Measurements from ENCODE around the gene RGS3. TPM values are rescaled to one million over a fixed set of nuclear protein-coding genes. Genes with fewer than 3 reads are reported as not detected.

The RGS3 gene
- total and polyA plus RNA-seq, 2 of the 13 experiments (the other 11 are each of a cell fraction or from before 2014, with no cell fraction given): 17.1 to 28.8 TPM

GRCh38 chr9:113515862-113516261, 52.3 kb downstream of the RGS3 start:
- BruUV-seq (replicated peaks): no TSS peak
- H3K79me2 ChIP-seq (ENCODE audit: insufficient read depth, low read length): no peaks in the 10 kb centered on the region
- no peak for FAIRE-seq
- H3K4me1 ChIP-seq (ENCODE audit: insufficient read depth, low read length): peaks cover 29% of the 10 kb centered on the region
- H3K4me3 ChIP-seq (replicated peaks in 1 of 3; ENCODE audit: insufficient read depth in 1 of 3, low read depth in 2 of 3, low read length in 3 of 3): no peak overlapping the region
- ChIA-PET CTCF (ENCODE audit: low intra/inter-chr PET ratio, low total read pairs) (no interaction called here), POLR2A (no interaction called here)
- H2AFZ ChIP-seq (ENCODE audit: low read length): no peak overlapping the region
- H3K36me3 ChIP-seq (replicated peaks in 1 of 2; ENCODE audit: control insufficient read depth in 1 of 2, insufficient read depth in 2 of 2, low read length in 2 of 2): peaks cover 27 to 87% of the 10 kb centered on the region in 2 experiments
- in situ Hi-C loops (cut with HindIII; ENCODE audit: extremely low pct_ligation_motif_present, low pct_unique_long_range_greater_than_20kb) (no loop called here), intact Hi-C loops (cut with micrococcal nuclease; ENCODE audit: unreplicated experiment) (no loop called here)
- no peak for ATAC-seq
- H3K4me2 ChIP-seq (ENCODE audit: low read depth, low read length): no peak overlapping the region
- H3K9ac ChIP-seq (ENCODE audit: insufficient read depth, low read depth, low read length): no peak overlapping the region
- H3K9me3 ChIP-seq (ENCODE audit: low read length): no peaks in the 10 kb centered on the region
- H3K27ac ChIP-seq (ENCODE audit: extremely low read length, insufficient read depth, low read length): no peak overlapping the region
- no peaks in the 10 kb centered on the region; the same call in 1 of the 2 replicates for H4K20me1 ChIP-seq (ENCODE audit: insufficient read depth, low read length)
- no peaks in the 10 kb centered on the region for H3K27me3 ChIP-seq (ENCODE audit: control insufficient read depth in 1 of 2, insufficient read depth in 2 of 2, low read length in 2 of 2)
- WGBS (ENCODE audit: low lambda C conversion rate): 99% methylated on average over 4 of the region's 4 CpGs
- DNase-seq (ENCODE audit: low spot score): no peak
- TF ChIP-seq ZNF672 (CRISPR knock-in tag; IDR thresholded peaks at IDR 0.05) (no peak), ZNF83 (CRISPR knock-in tag; IDR thresholded peaks at IDR 0.05; ENCODE audit: borderline replicate concordance) (no peak), MZF1 (CRISPR knock-in tag; IDR thresholded peaks at IDR 0.05; ENCODE audit: borderline replicate concordance) (no peak), LBX2 (CRISPR knock-in tag; IDR thresholded peaks at IDR 0.05; ENCODE audit: borderline replicate concordance) (no peak), EHMT2 (IDR thresholded peaks at IDR 0.05; ENCODE audit: borderline replicate concordance, low read depth, low read length) (no peak), TAF1 (CRISPR knock-in tag; IDR thresholded peaks at IDR 0.05) (no peak), PLSCR1 (CRISPR knock-in tag; IDR thresholded peaks at IDR 0.05; ENCODE audit: borderline replicate concordance) (no peak), DRAP1 (CRISPR knock-in tag; IDR thresholded peaks at IDR 0.05) (no peak), ZBTB4 (CRISPR knock-in tag; IDR thresholded peaks at IDR 0.05; ENCODE audit: borderline replicate concordance) (no peak), MTF2 (CRISPR knock-in tag; IDR thresholded peaks at IDR 0.05; ENCODE audit: borderline replicate concordance) (no peak), MLXIP (CRISPR knock-in tag; IDR thresholded peaks at IDR 0.05; ENCODE audit: borderline replicate concordance) (no peak), ATF7-NPFF (CRISPR knock-in tag; IDR thresholded peaks at IDR 0.05; ENCODE audit: low read depth) (no peak), ZNF414 (CRISPR knock-in tag; IDR thresholded peaks at IDR 0.05) (no peak), SP140L (CRISPR knock-in tag; IDR thresholded peaks at IDR 0.05; ENCODE audit: borderline replicate concordance) (no peak)
- TF ChIP-seq, protein P1, sequence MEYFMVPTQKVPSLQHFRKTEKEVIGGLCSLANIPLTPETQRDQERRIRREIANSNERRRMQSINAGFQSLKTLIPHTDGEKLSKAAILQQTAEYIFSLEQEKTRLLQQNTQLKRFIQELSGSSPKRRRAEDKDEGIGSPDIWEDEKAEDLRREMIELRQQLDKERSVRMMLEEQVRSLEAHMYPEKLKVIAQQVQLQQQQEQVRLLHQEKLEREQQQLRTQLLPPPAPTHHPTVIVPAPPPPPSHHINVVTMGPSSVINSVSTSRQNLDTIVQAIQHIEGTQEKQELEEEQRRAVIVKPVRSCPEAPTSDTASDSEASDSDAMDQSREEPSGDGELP (IDR thresholded peaks at IDR 0.05; ENCODE audit: borderline replicate concordance, low read depth): no peak
